HG03457 (cell line): ENCODE results near the gene INAFM1.
"Not testable (repeated sequence)": the region's sequence is repeated elsewhere in the genome, so short reads cannot be mapped to it uniquely, and the experiment has no call there.

ENCODE experiments used
- ATAC-seq: cut with Tn5 transposase; IDR thresholded peaks from one replicate; pipeline ENCODE4 v1.9.1; 2021; ENCODE audit warnings: moderate number of reproducible peaks; ENCODE audit not compliant: unreplicated experiment

INAFM1 gene

GRCh38 chr19:47267350-47267759 is 7.3 kb upstream of the INAFM1 start:
- ATAC-seq: no peak

- ATAC-seq: no peak
These were observed 6.7 kb upstream of the INAFM1 start for GRCh38 chr19:47268028-47268427.

- ATAC-seq: no peak
These were observed 5.1 kb upstream of the INAFM1 start for GRCh38 chr19:47269596-47269995.

GRCh38 chr19:47270408-47270807 is 4.3 kb upstream of the INAFM1 start:
- ATAC-seq: no peak

- no peak for ATAC-seq
These were observed 2.7 kb upstream of the INAFM1 start for GRCh38 chr19:47271949-47272348.

GRCh38 chr19:47272448-47273312 is 2.0 kb upstream of the INAFM1 start:
- no peak for ATAC-seq

- peak; percentile 37 for ATAC-seq
These were observed 1.2 kb upstream of the INAFM1 start for GRCh38 chr19:47273313-47274070.

- no peak for ATAC-seq
These were observed 441 bp downstream of the INAFM1 start for GRCh38 chr19:47274891-47275761.

- no peak for ATAC-seq
These were observed 1.2 kb downstream of the INAFM1 start for GRCh38 chr19:47275791-47276461.

- ATAC-seq: not testable (repeated sequence)
These were observed 1.8 kb downstream of the INAFM1 start for GRCh38 chr19:47276513-47276912.

GRCh38 chr19:47280183-47280797 is 5.6 kb downstream of the INAFM1 start:
- ATAC-seq: no peak

GRCh38 chr19:47283405-47284059 is 8.8 kb downstream of the INAFM1 start:
- ATAC-seq: no peak

GRCh38 chr19:47284324-47284899 is 9.7 kb downstream of the INAFM1 start:
- ATAC-seq: no peak

GRCh38 chr19:47296036-47296435 is 21.4 kb downstream of the INAFM1 start:
- no peak for ATAC-seq

- not testable (repeated sequence) for ATAC-seq
These were observed 26.2 kb downstream of the INAFM1 start for GRCh38 chr19:47300867-47301266.

GRCh38 chr19:47302249-47302648 is 27.6 kb downstream of the INAFM1 start:
- ATAC-seq: no peak

- ATAC-seq: no peak
These were observed 29.3 kb downstream of the INAFM1 start for GRCh38 chr19:47303966-47304365.

- ATAC-seq: no peak
These were observed 30.6 kb downstream of the INAFM1 start for GRCh38 chr19:47305309-47305751.

GRCh38 chr19:47306303-47306702 is 31.6 kb downstream of the INAFM1 start:
- ATAC-seq: no peak
